Peyer's patch (tissue), 4 donors: ENCODE measurements around the gene OR56A4.

Source experiments
- CTCF ChIP-seq, 6 experiments: fragments of 450-650 bp in 4 of 6; fragments of 200-600 bp in 2 of 6; sonication (generic) in 1 of 6; IDR thresholded peaks; one replicate each; pipeline ENCODE4 v1.5.1; 2017 to 2019; ENCODE audit warnings: antibody characterized with exemption in 6 of 6, mild to moderate bottlenecking in 3 of 6, moderate library complexity in 1 of 6
- POLR2A ChIP-seq, 2 donors: fragments of 450-650 bp; IDR thresholded peaks; one replicate each; pipeline ENCODE4 v1.5.1; 2017; ENCODE audit warnings: antibody characterized with exemption in 2 of 2, mild to moderate bottlenecking in 2 of 2, moderate library complexity in 2 of 2

- TF ChIP-seq CTCF (IDR thresholded peaks at IDR 0.05), result no peak
- TF ChIP-seq POLR2A (IDR thresholded peaks at IDR 0.05), result no peak
Measured at GRCh38 chr11:6027501-6027900, 20.8 kb upstream of the OR56A4 start.
